ENCODE measurements around the gene BTBD9. TPM values are rescaled to one million over a fixed set of nuclear protein-coding genes. Genes with fewer than 3 reads are reported as not detected.

BTBD9 gene
- total RNA-seq, 1 donor from 2014 or later, result 14.8 TPM

DNA sequence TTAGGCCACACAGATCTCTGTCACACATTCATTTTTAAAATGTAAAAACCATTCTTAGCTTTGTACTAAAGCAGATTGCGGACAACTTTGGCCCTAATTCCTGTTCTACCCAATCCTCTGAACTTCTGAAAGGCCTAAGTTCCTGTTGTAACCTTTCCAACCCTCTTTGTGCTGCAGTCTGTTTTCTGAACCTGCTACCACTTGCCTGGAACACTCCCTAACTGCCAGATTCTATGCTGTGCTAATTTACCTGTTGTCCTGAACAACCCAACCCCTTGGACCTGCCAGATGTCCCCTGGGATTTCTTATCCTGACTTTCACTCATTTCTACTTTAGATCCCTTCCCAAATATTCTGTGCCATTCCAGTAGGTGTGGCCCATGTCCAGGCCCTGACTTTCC lies 421.5 kb downstream of the BTBD9 start:
- no peaks in the 10 kb centered on the region for H3K27me3 Mint-ChIP-seq (ENCODE audit: low read depth)
- no peaks in the 10 kb centered on the region for H3K9me3 Mint-ChIP-seq (ENCODE audit: low read depth)
- H3K4me3 Mint-ChIP-seq (ENCODE audit: unreplicated experiment), result no peak overlapping the region
- no peaks in the 10 kb centered on the region for H3K36me3 Mint-ChIP-seq (ENCODE audit: low read depth)
- no peak overlapping the region for H3K27ac Mint-ChIP-seq (ENCODE audit: unreplicated experiment)
- H3K4me1 Mint-ChIP-seq (ENCODE audit: low read depth), result peaks cover 17% of the 10 kb centered on the region
- no peak for TF ChIP-seq CTCF (IDR thresholded peaks at IDR 0.05)
- no peak for DNase-seq (ENCODE audit: low spot score)

DNA sequence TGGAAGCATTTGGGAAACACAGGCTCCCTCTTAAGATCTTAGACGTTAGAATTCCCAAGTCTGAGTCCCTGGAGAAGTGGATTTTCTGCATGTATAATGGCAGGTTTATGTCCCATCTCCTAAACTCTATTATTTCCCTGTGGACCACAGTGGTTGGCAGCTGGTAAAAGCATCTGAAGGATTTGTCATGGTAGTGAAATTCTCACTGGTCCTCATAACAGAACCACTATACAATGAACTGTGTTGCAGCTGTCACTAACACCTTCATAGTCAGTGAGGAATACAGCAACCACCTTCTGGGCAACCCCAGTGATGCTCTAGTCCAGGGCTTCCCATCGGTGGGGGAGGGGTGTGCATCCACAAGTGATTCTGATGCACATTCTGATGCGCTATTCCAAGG lies 423.3 kb downstream of the BTBD9 start:
- Mint-ChIP-seq H3K9me3 (ENCODE audit: low read depth) (no peaks in the 10 kb centered on the region), H3K27me3 (ENCODE audit: low read depth) (no peaks in the 10 kb centered on the region), H3K4me3 (ENCODE audit: unreplicated experiment) (no peak overlapping the region), H3K4me1 (ENCODE audit: low read depth) (peaks cover 33% of the 10 kb centered on the region), H3K36me3 (ENCODE audit: low read depth) (no peaks in the 10 kb centered on the region), H3K27ac (ENCODE audit: unreplicated experiment) (no peak overlapping the region)
- DNase-seq (ENCODE audit: low spot score), result no peak
- TF ChIP-seq CTCF (IDR thresholded peaks at IDR 0.05), result no peak

- TF ChIP-seq CTCF (IDR thresholded peaks at IDR 0.05), result no peak
- peaks cover 33% of the 10 kb centered on the region for H3K4me1 Mint-ChIP-seq (ENCODE audit: low read depth)
- no peaks in the 10 kb centered on the region for H3K9me3 Mint-ChIP-seq (ENCODE audit: low read depth)
- no peaks in the 10 kb centered on the region for H3K27me3 Mint-ChIP-seq (ENCODE audit: low read depth)
- no peaks in the 10 kb centered on the region for H3K36me3 Mint-ChIP-seq (ENCODE audit: low read depth)
- no peak overlapping the region for H3K27ac Mint-ChIP-seq (ENCODE audit: unreplicated experiment)
- DNase-seq (ENCODE audit: low spot score), result no peak
- H3K4me3 Mint-ChIP-seq (ENCODE audit: unreplicated experiment), result no peak overlapping the region
Observed at GRCh38 chr6:38215651-38216311, 423.9 kb downstream of the BTBD9 start.

DNA sequence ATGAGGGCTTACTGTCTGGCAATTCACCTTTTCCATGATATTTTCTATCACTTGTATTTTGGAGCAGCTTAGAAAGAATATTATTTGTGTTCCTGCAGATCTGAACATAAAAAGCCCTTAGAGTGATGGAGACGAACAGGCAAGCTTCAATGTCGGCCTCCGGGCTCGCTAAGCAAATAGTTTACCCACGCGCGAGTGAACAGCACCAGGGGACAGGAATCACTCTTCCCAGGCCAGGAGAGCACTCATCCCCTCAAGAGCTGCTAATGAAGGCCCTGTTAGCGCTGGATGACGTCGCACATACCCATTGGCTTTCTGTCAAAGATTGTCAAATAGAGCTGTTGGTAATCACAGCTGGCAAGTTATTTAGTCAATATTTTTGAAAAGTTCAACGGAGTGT lies 424.5 kb downstream of the BTBD9 start:
- no peak overlapping the region for H3K4me3 Mint-ChIP-seq (ENCODE audit: unreplicated experiment)
- no peak for TF ChIP-seq CTCF (IDR thresholded peaks at IDR 0.05)
- peaks cover 33% of the 10 kb centered on the region for H3K4me1 Mint-ChIP-seq (ENCODE audit: low read depth)
- DNase-seq (ENCODE audit: low spot score), result no peak
- no peaks in the 10 kb centered on the region for H3K36me3 Mint-ChIP-seq (ENCODE audit: low read depth)
- no peaks in the 10 kb centered on the region for H3K9me3 Mint-ChIP-seq (ENCODE audit: low read depth)
- H3K27ac Mint-ChIP-seq (ENCODE audit: unreplicated experiment), result no peak overlapping the region
- no peaks in the 10 kb centered on the region for H3K27me3 Mint-ChIP-seq (ENCODE audit: low read depth)

GRCh38 chr6:38214159-38214558 lies 425.6 kb downstream of the BTBD9 start:
- Mint-ChIP-seq H3K36me3 (ENCODE audit: low read depth) (no peaks in the 10 kb centered on the region), H3K4me1 (ENCODE audit: low read depth) (peaks cover 33% of the 10 kb centered on the region), H3K9me3 (ENCODE audit: low read depth) (no peaks in the 10 kb centered on the region), H3K27me3 (ENCODE audit: low read depth) (no peaks in the 10 kb centered on the region), H3K4me3 (ENCODE audit: unreplicated experiment) (no peak overlapping the region), H3K27ac (ENCODE audit: unreplicated experiment) (peak overlapping the region; percentile 36)
- TF ChIP-seq CTCF (IDR thresholded peaks at IDR 0.05), result no peak
- no peak for DNase-seq (ENCODE audit: low spot score)

Measured in chondrocyte (in vitro differentiated cells).